ENCODE measurements around the gene USP31. TPM values are rescaled to one million over a fixed set of nuclear protein-coding genes. Genes with fewer than 3 reads are reported as not detected.

The USP31 gene
- total RNA-seq, 4 donors from 2014 or later, result 9.2 to 14.6 (median 12.4) TPM

GRCh38 chr16:23121024-23121423 is 28.2 kb downstream of the USP31 start:
- 68 to 69% methylated on average over 3 of the region's 3 CpGs for WGBS, 2 donors
- no peak for DNase-seq (ENCODE audit: low spot score in 2 of 2)
- TF ChIP-seq POLR2A (IDR thresholded peaks at IDR 0.05) (no peak), EP300 (IDR thresholded peaks at IDR 0.05) (no peak)
- TF ChIP-seq, protein P1, sequence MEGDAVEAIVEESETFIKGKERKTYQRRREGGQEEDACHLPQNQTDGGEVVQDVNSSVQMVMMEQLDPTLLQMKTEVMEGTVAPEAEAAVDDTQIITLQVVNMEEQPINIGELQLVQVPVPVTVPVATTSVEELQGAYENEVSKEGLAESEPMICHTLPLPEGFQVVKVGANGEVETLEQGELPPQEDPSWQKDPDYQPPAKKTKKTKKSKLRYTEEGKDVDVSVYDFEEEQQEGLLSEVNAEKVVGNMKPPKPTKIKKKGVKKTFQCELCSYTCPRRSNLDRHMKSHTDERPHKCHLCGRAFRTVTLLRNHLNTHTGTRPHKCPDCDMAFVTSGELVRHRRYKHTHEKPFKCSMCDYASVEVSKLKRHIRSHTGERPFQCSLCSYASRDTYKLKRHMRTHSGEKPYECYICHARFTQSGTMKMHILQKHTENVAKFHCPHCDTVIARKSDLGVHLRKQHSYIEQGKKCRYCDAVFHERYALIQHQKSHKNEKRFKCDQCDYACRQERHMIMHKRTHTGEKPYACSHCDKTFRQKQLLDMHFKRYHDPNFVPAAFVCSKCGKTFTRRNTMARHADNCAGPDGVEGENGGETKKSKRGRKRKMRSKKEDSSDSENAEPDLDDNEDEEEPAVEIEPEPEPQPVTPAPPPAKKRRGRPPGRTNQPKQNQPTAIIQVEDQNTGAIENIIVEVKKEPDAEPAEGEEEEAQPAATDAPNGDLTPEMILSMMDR (IDR thresholded peaks at IDR 0.05), result no peak
- Histone ChIP-seq H3K27ac (no peak overlapping the region), H3K27me3 (no peaks in the 10 kb centered on the region), H3K36me3 (no peaks in the 10 kb centered on the region), H3K4me1 (peaks cover 0 to 25% (median 4%) of the 10 kb centered on the region in 4 donors), H3K4me3 (no peak overlapping the region), H3K9me3 (no peaks in the 10 kb centered on the region)

DNA sequence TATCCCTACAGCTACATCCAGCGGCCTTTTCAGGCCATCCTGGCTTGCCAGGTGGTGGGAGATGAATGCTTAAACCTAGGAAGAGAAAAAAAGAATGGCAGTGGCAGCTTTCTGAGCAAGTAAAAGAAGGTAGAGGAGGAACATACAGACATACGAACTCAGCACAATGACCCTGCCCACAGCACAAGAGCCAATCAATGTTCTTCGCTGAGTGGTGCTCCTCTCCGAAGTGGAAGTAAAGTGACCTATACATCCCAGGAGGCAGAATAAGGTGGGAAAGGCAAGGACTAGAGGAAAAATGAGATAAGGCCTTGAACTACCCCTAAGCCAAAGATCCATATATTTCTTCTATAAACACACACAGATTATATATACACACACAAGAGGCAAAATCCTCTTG is 28.7 kb downstream of the USP31 start:
- H3K27ac ChIP-seq, result peak overlapping the region in 1 of 4 donors; percentile 26
- no peak for TF ChIP-seq POLR2A (IDR thresholded peaks at IDR 0.05)
- TF ChIP-seq, protein P1 (IDR thresholded peaks at IDR 0.05), result no peak
- no peak for TF ChIP-seq EP300 (IDR thresholded peaks at IDR 0.05)
- H3K4me3 ChIP-seq, result no peak overlapping the region
- 86 to 90% methylated on average over 4 of the region's 4 CpGs for WGBS, 2 donors
- H3K4me1 ChIP-seq, result peaks cover 0 to 25% (median 4%) of the 10 kb centered on the region in 4 donors
- no peaks in the 10 kb centered on the region for H3K9me3 ChIP-seq
- no peaks in the 10 kb centered on the region for H3K27me3 ChIP-seq
- DNase-seq (ENCODE audit: low spot score in 2 of 2), result no peak
- H3K36me3 ChIP-seq, result no peaks in the 10 kb centered on the region

DNA sequence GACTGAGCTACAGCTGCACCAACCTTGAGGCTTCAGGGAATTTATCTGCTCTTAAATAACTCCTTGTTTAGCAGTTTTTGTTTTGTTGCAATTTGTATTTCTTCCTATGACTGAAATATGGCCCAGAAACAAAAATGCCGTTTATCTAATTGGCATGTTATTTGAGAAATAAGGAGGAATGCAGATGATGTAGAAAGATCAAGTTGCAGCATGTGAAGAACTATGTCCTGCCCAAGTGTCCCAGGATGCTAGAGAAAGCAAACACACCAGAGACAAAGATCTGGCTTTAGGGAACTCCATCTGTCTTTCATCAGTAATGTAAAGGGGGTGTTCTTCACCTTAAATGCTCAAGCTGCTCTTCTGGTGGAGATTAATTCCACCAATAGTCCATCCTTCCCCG is 29.7 kb downstream of the USP31 start:
- DNase-seq (ENCODE audit: low spot score in 2 of 2), result no peak
- H3K36me3 ChIP-seq, result no peaks in the 10 kb centered on the region
- no peaks in the 10 kb centered on the region for H3K9me3 ChIP-seq
- no peak overlapping the region for H3K27ac ChIP-seq
- H3K4me3 ChIP-seq, result no peak overlapping the region
- no peaks in the 10 kb centered on the region for H3K27me3 ChIP-seq
- 30 to 37% methylated on average over 2 of the region's 2 CpGs for WGBS, 2 donors
- TF ChIP-seq EP300 (IDR thresholded peaks at IDR 0.05) (no peak), POLR2A (IDR thresholded peaks at IDR 0.05) (no peak)
- TF ChIP-seq, protein P1 (IDR thresholded peaks at IDR 0.05), result no peak
- H3K4me1 ChIP-seq, result peaks cover 0 to 24% (median 0%) of the 10 kb centered on the region in 4 donors

DNA sequence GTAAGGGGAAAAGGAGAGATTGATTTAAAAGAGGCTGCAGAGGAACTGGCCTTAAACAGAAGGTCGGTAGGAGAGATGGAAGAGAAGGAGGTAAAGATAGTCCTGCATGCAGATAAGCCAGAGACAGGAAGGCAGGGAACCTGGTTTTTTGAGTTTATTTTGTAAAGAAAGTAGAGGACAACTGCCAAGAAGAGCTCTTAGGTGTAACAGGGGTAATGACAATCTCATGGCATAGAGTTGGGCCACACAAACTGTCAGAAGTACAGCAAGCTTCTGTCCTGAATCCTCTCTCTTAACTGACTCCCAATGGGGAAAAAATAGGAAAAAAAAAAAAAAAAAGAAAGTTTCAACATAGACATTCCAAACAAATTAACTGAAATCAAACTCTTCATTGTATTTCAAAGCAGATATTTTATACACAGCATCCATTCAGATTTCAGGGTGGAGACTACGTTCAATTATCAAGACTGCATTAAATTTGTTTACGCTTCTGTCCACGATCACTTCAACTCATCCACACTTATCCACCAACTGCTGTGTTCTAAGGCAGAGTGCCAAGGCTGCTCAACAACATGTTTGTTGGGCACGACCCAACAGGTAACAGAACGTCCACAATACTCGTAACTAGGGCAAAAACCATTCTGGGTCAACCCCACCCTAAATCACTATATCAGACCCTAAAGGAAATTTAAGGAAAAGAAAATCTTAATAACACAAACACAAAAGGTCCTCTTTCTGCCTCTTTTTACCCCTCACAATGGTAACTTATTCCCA is 34.9 kb downstream of the USP31 start:
- Histone ChIP-seq H3K27me3 (no peaks in the 10 kb centered on the region), H3K27ac (no peak overlapping the region), H3K4me3 (no peak overlapping the region), H3K36me3 (no peaks in the 10 kb centered on the region), H3K9me3 (no peaks in the 10 kb centered on the region), H3K4me1 (peaks cover 0 to 28% (median 0%) of the 10 kb centered on the region in 4 donors)
- DNase-seq (ENCODE audit: low spot score in 2 of 2), result no peak
- 63 to 72% methylated on average over 7 of the region's 7 CpGs for whole genome bisulfite sequencing, 2 donors
- TF ChIP-seq POLR2A (IDR thresholded peaks at IDR 0.05), result no peak
- TF ChIP-seq, protein P1 (IDR thresholded peaks at IDR 0.05), result no peak
- TF ChIP-seq EP300 (IDR thresholded peaks at IDR 0.05), result no peak

DNA sequence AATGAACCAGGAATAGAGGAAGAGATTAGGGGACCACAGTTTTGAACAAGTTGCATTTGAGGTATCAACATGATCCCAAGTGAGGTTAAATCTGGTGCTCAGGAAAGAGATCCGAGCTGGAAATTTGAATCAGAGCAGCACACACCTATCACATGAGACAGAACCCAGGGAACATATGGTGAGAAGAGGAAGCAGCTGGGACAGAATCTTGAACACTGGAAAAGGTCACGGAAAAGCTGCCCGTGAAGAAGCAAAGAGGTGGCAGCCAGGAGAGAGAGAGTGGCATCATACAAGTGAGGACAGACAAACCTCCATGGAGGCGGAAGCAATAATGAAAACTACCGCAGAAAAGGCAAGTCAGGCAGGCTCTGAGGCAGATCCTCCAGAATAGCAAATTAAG is 36.1 kb downstream of the USP31 start:
- Histone ChIP-seq H3K36me3 (no peaks in the 10 kb centered on the region), H3K27me3 (no peaks in the 10 kb centered on the region), H3K27ac (no peak overlapping the region), H3K9me3 (no peaks in the 10 kb centered on the region), H3K4me3 (no peak overlapping the region), H3K4me1 (peaks cover 0 to 19% (median 0%) of the 10 kb centered on the region in 4 donors)
- TF ChIP-seq POLR2A (IDR thresholded peaks at IDR 0.05), result no peak
- no peak for TF ChIP-seq EP300 (IDR thresholded peaks at IDR 0.05)
- TF ChIP-seq, protein P1 (IDR thresholded peaks at IDR 0.05), result no peak
- WGBS, 2 donors, result 74 to 77% methylated on average over 5 of the region's 5 CpGs
- no peak for DNase-seq (ENCODE audit: low spot score in 2 of 2)

All from tibial nerve (tissue), 4 donors.